Measurements from ENCODE around the gene APP. TPM values are rescaled to one million over a fixed set of nuclear protein-coding genes. Genes with fewer than 3 reads are reported as not detected.

APP gene
- total and polyA plus RNA-seq, 2 experiments from 2014 or later, result 55.7 to 316 TPM

GRCh38 chr21:26125433-26126167 lies 45.0 kb downstream of the APP start:
- Histone ChIP-seq H3K4me3 (no peak overlapping the region), H4K20me1 (ENCODE audit: insufficient read depth, poor library complexity, severe bottlenecking) (peaks cover 5% of the 10 kb centered on the region), H3K4me1 (ENCODE audit: insufficient read depth) (peaks cover 44% of the 10 kb centered on the region), H3K9me2 (replicated peaks; ENCODE audit: insufficient read depth) (no peaks in the 10 kb centered on the region), H3K27ac (peak overlapping the region; percentile 41), H3K9me3 (ENCODE audit: low read depth) (no peaks in the 10 kb centered on the region), H3K4me2 (peak overlapping the region; percentile 14), H3K79me2 (peaks cover 93% of the 10 kb centered on the region), H3K27me3 (no peaks in the 10 kb centered on the region), H3K36me3 (replicated peaks; ENCODE audit: insufficient read depth, low read depth) (no peaks in the 10 kb centered on the region), H2AFZ (no peak overlapping the region)
- TF ChIP-seq EZH2 (IDR thresholded peaks at IDR 0.05; ENCODE audit: borderline replicate concordance) (no peak), EZH2phosphoT487 (IDR thresholded peaks at IDR 0.05; ENCODE audit: low read depth, severe bottlenecking, unreplicated experiment) (no peak), CTCF (IDR thresholded peaks at IDR 0.05; ENCODE audit: poor library complexity) (no peak)
- DNase-seq (ENCODE audit: low spot score), result no peak
- 59% methylated on average over 8 of the region's 8 CpGs for WGBS (ENCODE audit: low lambda C conversion rate, missing lambda C conversion rate)

- no peak for DNase-seq (ENCODE audit: low spot score)
- peaks cover 93% of the 10 kb centered on the region for H3K79me2 ChIP-seq
- H3K27me3 ChIP-seq, result no peaks in the 10 kb centered on the region
- no peaks in the 10 kb centered on the region for H3K36me3 ChIP-seq (replicated peaks; ENCODE audit: insufficient read depth, low read depth)
- no peaks in the 10 kb centered on the region for H3K9me3 ChIP-seq (ENCODE audit: low read depth)
- H3K4me3 ChIP-seq, result no peak overlapping the region
- no peak for TF ChIP-seq CTCF (IDR thresholded peaks at IDR 0.05; ENCODE audit: poor library complexity)
- no peak for TF ChIP-seq EZH2phosphoT487 (IDR thresholded peaks at IDR 0.05; ENCODE audit: low read depth, severe bottlenecking, unreplicated experiment)
- TF ChIP-seq EZH2 (IDR thresholded peaks at IDR 0.05; ENCODE audit: borderline replicate concordance), result no peak
- H3K9me2 ChIP-seq (replicated peaks; ENCODE audit: insufficient read depth), result no peaks in the 10 kb centered on the region
- H3K27ac ChIP-seq, result peak overlapping the region; percentile 41
- peaks cover 44% of the 10 kb centered on the region for H3K4me1 ChIP-seq (ENCODE audit: insufficient read depth)
- no peaks in the 10 kb centered on the region for H4K20me1 ChIP-seq (ENCODE audit: insufficient read depth, poor library complexity, severe bottlenecking)
- H2AFZ ChIP-seq, result no peak overlapping the region
- 63% methylated on average over 7 of the region's 7 CpGs for WGBS (ENCODE audit: low lambda C conversion rate, missing lambda C conversion rate)
- H3K4me2 ChIP-seq, result peak overlapping the region; percentile 14
These were observed 45.7 kb downstream of the APP start for GRCh38 chr21:26124896-26125295.

- peak; percentile 14 for DNase-seq (ENCODE audit: low spot score)
- H3K36me3 ChIP-seq (replicated peaks; ENCODE audit: insufficient read depth, low read depth), result no peaks in the 10 kb centered on the region
These were observed 46.1 kb downstream of the APP start for GRCh38 chr21:26124421-26124833.

More at GRCh38 chr21:26124421-26124833, 46.1 kb downstream of the APP start:
- H3K79me2 ChIP-seq, result peaks cover 93% of the 10 kb centered on the region
- no peaks in the 10 kb centered on the region for H3K9me2 ChIP-seq (replicated peaks; ENCODE audit: insufficient read depth)
- H3K4me3 ChIP-seq, result no peak overlapping the region
- 18% methylated on average over 4 of the region's 4 CpGs for WGBS (ENCODE audit: low lambda C conversion rate, missing lambda C conversion rate)
- H3K9me3 ChIP-seq (ENCODE audit: low read depth), result no peaks in the 10 kb centered on the region
- H3K27me3 ChIP-seq, result no peaks in the 10 kb centered on the region
- no peaks in the 10 kb centered on the region for H4K20me1 ChIP-seq (ENCODE audit: insufficient read depth, poor library complexity, severe bottlenecking)
- peak overlapping the region; percentile 41 for H3K27ac ChIP-seq
- TF ChIP-seq EZH2 (IDR thresholded peaks at IDR 0.05; ENCODE audit: borderline replicate concordance), result no peak
- no peak for TF ChIP-seq CTCF (IDR thresholded peaks at IDR 0.05; ENCODE audit: poor library complexity)
- TF ChIP-seq EZH2phosphoT487 (IDR thresholded peaks at IDR 0.05; ENCODE audit: low read depth, severe bottlenecking, unreplicated experiment), result no peak
- H3K4me2 ChIP-seq, result peak overlapping the region; percentile 14
- peaks cover 44% of the 10 kb centered on the region for H3K4me1 ChIP-seq (ENCODE audit: insufficient read depth)
- no peak overlapping the region for H2AFZ ChIP-seq
